IMR-90 (cell line): ENCODE measurements around the gene ELOVL5. TPM values are rescaled to one million over a fixed set of nuclear protein-coding genes. Genes with fewer than 3 reads are reported as not detected.
"Not testable (repeated sequence)": the region's sequence is repeated elsewhere in the genome, so short reads cannot be mapped to it uniquely, and the experiment has no call there.

Experiments
- ATAC-seq: fragments of 200-7000 bp; cut with Tn5 transposase; 2 replicates; pipeline ENCODE4 v1.9.1; 2020; ENCODE audit warnings: low read depth, mild to moderate bottlenecking, moderate library complexity
- BruUV-seq: library from RNA; stranded (reverse); fragments of 400-500 nt; replicated peaks from 2 replicates; lab custom pipeline; 2021; lab: Mats Ljungman, UMichigan
- CTCF ChIA-PET: fragments of 300-600 bp; formaldehyde crosslinking; extraction: SDS; loops from one replicate; lab custom pipeline; 2021; ENCODE audit warnings: antibody characterized with exemption; lab: Yijun Ruan, JAX
- POLR2A ChIA-PET: fragments of 300-600 bp; sonication (Branson Sonifier 250); formaldehyde crosslinking; loops from one replicate; lab custom pipeline; 2022; ENCODE audit warnings: antibody characterized with exemption; ENCODE audit not compliant: unreplicated experiment; lab: Charles Lee
- DNase-seq: peaks from one replicate; pipeline ENCODE4 v3.0.0; 2013
- H2AFZ ChIP-seq: replicated peaks from 2 replicates; pipeline ENCODE3; 2013; ENCODE audit warnings: low read length, mild to moderate bottlenecking; ENCODE audit not compliant: poor library complexity
- H2AK5ac ChIP-seq: 2 replicates; pipeline ENCODE4 v1.6.1; 2013; ENCODE audit warnings: low read depth, low read length, inconsistent platforms
- H2AK9ac ChIP-seq: replicated peaks from 2 replicates; pipeline ENCODE3; 2013; ENCODE audit warnings: mild to moderate bottlenecking, low read depth, low read length, moderate library complexity; ENCODE audit not compliant: poor library complexity
- H2BK120ac ChIP-seq: 2 replicates; pipeline ENCODE4 v1.6.1; 2013; ENCODE audit warnings: low read depth, low read length, inconsistent platforms
- H2BK15ac ChIP-seq: 3 replicates; pipeline ENCODE4 v1.6.1; 2013; ENCODE audit warnings: low read depth, low read length, inconsistent platforms
- H2BK20ac ChIP-seq: 2 replicates; pipeline ENCODE4 v1.6.1; 2013; ENCODE audit warnings: low read depth, mild to moderate bottlenecking, inconsistent platforms, low read length, moderate library complexity
- H2BK5ac ChIP-seq: 2 replicates; pipeline ENCODE4 v1.6.1; 2013; ENCODE audit warnings: mild to moderate bottlenecking, low read depth, low read length, inconsistent platforms; ENCODE audit not compliant: poor library complexity, severe bottlenecking
- H3K14ac ChIP-seq: replicated peaks from 2 replicates; pipeline ENCODE4 v1.6.1; 2013; ENCODE audit warnings: low read depth, low read length, inconsistent platforms
- H3K18ac ChIP-seq: 2 replicates; pipeline ENCODE4 v1.6.1; 2013; ENCODE audit warnings: low read depth, low read length, control low read depth
- H3K23ac ChIP-seq: 2 replicates; pipeline ENCODE4 v1.6.1; 2013; ENCODE audit warnings: low read depth, low read length, inconsistent platforms
- H3K27ac ChIP-seq: 2 replicates; pipeline ENCODE4 v1.5.1; 2013; ENCODE audit warnings: mild to moderate bottlenecking, control low read depth, low read length; ENCODE audit not compliant: insufficient read depth
- H3K27me3 ChIP-seq: 2 replicates; pipeline ENCODE4 v1.6.1; 2013; ENCODE audit warnings: low read length; ENCODE audit not compliant: control insufficient read depth, insufficient read depth
- H3K36me3 ChIP-seq: 2 replicates; pipeline ENCODE4 v1.6.1; 2013; ENCODE audit warnings: low read length, mixed read lengths; ENCODE audit not compliant: control insufficient read depth, insufficient read depth
- H3K4ac ChIP-seq: 2 replicates; pipeline ENCODE4 v1.6.1; 2013; ENCODE audit warnings: low read depth, low read length, inconsistent platforms
- H3K4me1 ChIP-seq: 2 replicates; pipeline ENCODE4 v1.6.1; 2013; ENCODE audit warnings: low read length, mixed read lengths; ENCODE audit not compliant: control insufficient read depth, insufficient read depth
- H3K4me2 ChIP-seq: 2 replicates; pipeline ENCODE4 v1.6.1; 2013; ENCODE audit warnings: low read depth, mild to moderate bottlenecking, control low read depth, low read length, moderate library complexity
- H3K4me3 ChIP-seq: 2 replicates; pipeline ENCODE4 v1.5.1; 2013; ENCODE audit warnings: low read depth, mild to moderate bottlenecking, control low read depth, low read length, moderate library complexity; ENCODE audit not compliant: insufficient read depth
- H3K56ac ChIP-seq: 2 replicates; pipeline ENCODE4 v1.6.1; 2013; ENCODE audit warnings: low read length, inconsistent platforms; ENCODE audit not compliant: insufficient read depth; ENCODE audit errors: extremely low read depth
- H3K79me1 ChIP-seq, 2 experiments: 2 replicates each; pipeline ENCODE4 v1.6.1; 2013; ENCODE audit warnings: low read length in 2 of 2, inconsistent platforms in 1 of 2, low read depth in 1 of 2
- H3K9ac ChIP-seq: 2 replicates; pipeline ENCODE4 v1.6.1; 2013; ENCODE audit warnings: low read depth, low read length, control low read depth
- H3K9me1 ChIP-seq: 2 replicates; pipeline ENCODE4 v1.6.1; 2013; ENCODE audit warnings: low read length, inconsistent platforms; ENCODE audit not compliant: insufficient read depth
- H3K9me3 ChIP-seq: 2 replicates; pipeline ENCODE4 v1.6.1; 2013; ENCODE audit warnings: low read length; ENCODE audit not compliant: control insufficient read depth, insufficient read depth
- H4K20me1 ChIP-seq: 2 replicates; pipeline ENCODE4 v1.6.1; 2013; ENCODE audit warnings: low read length, inconsistent platforms; ENCODE audit not compliant: insufficient read depth
- H4K5ac ChIP-seq: 2 replicates; pipeline ENCODE4 v1.6.1; 2013; ENCODE audit warnings: mild to moderate bottlenecking, low read depth, low read length, control low read depth
- H4K8ac ChIP-seq, 2 experiments: 2 replicates each; pipeline ENCODE4 v1.6.1; 2013; ENCODE audit warnings: low read depth in 2 of 2, low read length in 2 of 2, control low read depth in 1 of 2, inconsistent platforms in 1 of 2
- H4K91ac ChIP-seq: 2 replicates; pipeline ENCODE4 v1.6.1; 2013; ENCODE audit warnings: low read depth, low read length, inconsistent platforms; ENCODE audit not compliant: insufficient read depth
- WGBS, 2 experiments: methylation state at CpG; one replicate each; pipeline versions ENCODE4 v1.1.5 to v1.1.7; 2013; ENCODE audit warnings: missing lambda C conversion rate in 2 of 2; ENCODE audit not compliant: insufficient read length in 1 of 2; ENCODE audit errors: extremely low coverage in 2 of 2; 5-methylcytosine and 5-hydroxymethylcytosine counted together
- dilution Hi-C: fragments of 300-500 bp; cut with HindIII; formaldehyde crosslinking; loops from one replicate; pipeline ENCODE4 v1.14.3; 2018; ENCODE audit warnings: low sequenced_read_pairs; ENCODE audit not compliant: unreplicated experiment
- in situ Hi-C: fragments of 300-500 bp; cut with MboI; formaldehyde crosslinking; loops from 3 replicates; pipeline ENCODE4 v1.14.3; 2019; ENCODE audit warnings: low sequenced_read_pairs, inconsistent platforms, mixed read lengths
- intact Hi-C: fragments of 100-400 bp; cut with micrococcal nuclease; formaldehyde crosslinking; loops from 2 replicates; pipeline ENCODE4 v1.10.0; 2022
- polyA plus RNA-seq, 3 experiments: library from polyadenylated mRNA; depleted of rRNA; stranded (reverse); fragments of >200 nt; gene quantifications; 2 replicates each; pipeline ENCODE4 v1.2.3, GENCODE V29; 2012; ENCODE audit warnings: low replicate concordance in 1 of 3
- total RNA-seq: library from RNA; depleted of rRNA; stranded (reverse); fragments of >200 nt; gene quantifications from 2 replicates; pipeline ENCODE4 v1.2.3, GENCODE V29; 2012

The ELOVL5 gene
- total and polyA plus RNA-seq, 2 of the 4 experiments (the other 2 are of a cell fraction) = 32.1 to 42.3 TPM

GRCh38 chr6:53305506-53306005 is 43.2 kb downstream of the ELOVL5 start:
- H3K23ac ChIP-seq, H3K4me2 ChIP-seq, H2BK120ac ChIP-seq, ATAC-seq, dilution Hi-C loops, H3K14ac ChIP-seq, H3K18ac ChIP-seq, H3K27me3 ChIP-seq, H3K27ac ChIP-seq, CTCF ChIA-PET, H3K4ac ChIP-seq, H4K91ac ChIP-seq, H3K4me1 ChIP-seq, H4K5ac ChIP-seq, H2AK5ac ChIP-seq, H3K36me3 ChIP-seq, H3K9me3 ChIP-seq, H3K9ac ChIP-seq, in situ Hi-C loops, H2BK20ac ChIP-seq, H3K4me3 ChIP-seq, H4K8ac ChIP-seq, H2AK9ac ChIP-seq, H3K56ac ChIP-seq, H4K20me1 ChIP-seq, H2BK5ac ChIP-seq, H2AFZ ChIP-seq, DNase-seq, intact Hi-C loops, POLR2A ChIA-PET, BruUV-seq, H2BK15ac ChIP-seq: not testable (repeated sequence)
- WGBS, 2 experiments = no CpG with 5 or more reads among the region's 37 CpGs
- Histone ChIP-seq H3K79me1 (peaks cover 40 to 69% of the 10 kb centered on the region in 2 experiments), H3K9me1 (peaks cover 29% of the 10 kb centered on the region)

- BruUV-seq = not testable (repeated sequence)
Observed at GRCh38 chr6:53304953-53305352, 43.8 kb downstream of the ELOVL5 start.

More at GRCh38 chr6:53304953-53305352, 43.8 kb downstream of the ELOVL5 start:
- Histone ChIP-seq H3K9me1 (peaks cover 32% of the 10 kb centered on the region), H3K79me1 (peaks cover 46 to 70% of the 10 kb centered on the region in 2 experiments), H4K20me1 (peaks cover 10% of the 10 kb centered on the region)
- H3K18ac ChIP-seq, H3K14ac ChIP-seq, H3K4ac ChIP-seq, H2AFZ ChIP-seq, H2BK120ac ChIP-seq, dilution Hi-C loops, H3K4me3 ChIP-seq, H4K91ac ChIP-seq, H3K9me3 ChIP-seq, H3K27me3 ChIP-seq, H3K23ac ChIP-seq, DNase-seq, H4K5ac ChIP-seq, intact Hi-C loops, POLR2A ChIA-PET, H3K9ac ChIP-seq, H4K8ac ChIP-seq, H2AK5ac ChIP-seq, H3K4me2 ChIP-seq, ATAC-seq, H2BK20ac ChIP-seq, H3K27ac ChIP-seq, H3K36me3 ChIP-seq, H2BK5ac ChIP-seq, CTCF ChIA-PET, in situ Hi-C loops, H2AK9ac ChIP-seq, H2BK15ac ChIP-seq, H3K4me1 ChIP-seq, H3K56ac ChIP-seq: not testable (repeated sequence)
- no CpG with 5 or more reads among the region's 32 CpGs for WGBS, 2 experiments
